Measurements from ENCODE around the gene TRIP6.
"Not testable (repeated sequence)": the region's sequence is repeated elsewhere in the genome, so short reads cannot be mapped to it uniquely, and the experiment has no call there.

TRIP6 gene

DNA sequence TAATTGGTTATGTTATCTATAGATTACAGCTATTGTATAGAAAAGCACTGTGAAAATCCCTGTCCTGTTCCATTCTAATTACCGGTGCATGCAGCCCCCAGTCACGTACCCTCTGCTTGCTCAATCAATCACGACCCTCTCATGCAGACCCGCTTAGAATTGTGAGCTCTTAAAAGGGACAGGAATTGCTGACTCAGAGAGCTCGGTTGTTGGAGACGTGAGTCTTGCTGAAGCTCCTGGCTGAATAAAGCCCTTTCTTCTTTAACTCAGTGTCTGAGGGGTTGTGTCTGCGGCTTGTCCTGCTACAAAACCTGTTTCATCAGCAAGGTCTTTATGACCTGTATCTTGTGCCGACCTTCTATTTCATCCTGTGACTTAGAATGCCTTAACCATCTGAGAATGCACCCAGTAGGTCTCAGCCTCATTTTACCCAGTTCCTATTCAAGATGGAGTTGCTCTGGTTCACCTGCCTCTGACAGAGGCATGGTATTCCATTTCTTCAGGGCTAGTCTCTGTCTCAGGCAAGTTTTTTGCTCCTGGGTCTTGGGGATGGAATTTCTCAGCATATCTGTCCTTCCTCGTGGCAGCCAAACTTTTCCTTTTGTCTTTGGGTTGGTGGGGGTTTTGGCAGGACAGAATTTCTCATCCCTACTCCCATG lies 52.7 kb downstream of the TRIP6 start:
- not testable (repeated sequence) for DNase-seq

DNA sequence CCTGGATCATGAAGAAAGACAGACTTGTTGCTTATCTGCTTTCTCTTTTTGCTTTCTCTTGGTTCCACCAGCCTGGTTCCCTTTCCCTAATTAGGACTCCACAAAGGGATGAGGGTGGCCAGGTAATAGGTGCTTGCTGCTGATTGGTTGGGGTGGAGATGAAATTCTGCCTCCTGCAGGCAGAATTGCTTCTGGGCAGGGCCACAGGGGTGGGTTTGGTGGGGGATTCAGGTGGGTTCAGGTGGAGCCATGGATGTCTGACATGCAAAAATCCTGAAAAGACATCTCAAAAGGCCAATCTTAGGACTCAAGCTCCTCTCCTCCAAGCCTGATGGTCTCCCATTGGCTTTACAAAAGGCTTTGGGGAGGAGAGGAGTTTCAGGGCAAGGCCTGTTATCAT lies 53.9 kb downstream of the TRIP6 start:
- no peak for DNase-seq
